Measurements from ENCODE around the gene TBC1D9.

GRCh38 chr4:140662082-140662869 is 93.9 kb downstream of the TBC1D9 start:
- TF ChIP-seq CTCF (IDR thresholded peaks at IDR 0.05) = no peak
- no peak for TF ChIP-seq POLR2AphosphoS5 (IDR thresholded peaks at IDR 0.05)
- no peak for TF ChIP-seq EP300 (IDR thresholded peaks at IDR 0.05)
- no peak for TF ChIP-seq POLR2A (IDR thresholded peaks at IDR 0.05)

All from sigmoid colon (tissue), 4 donors.